HCT116 (cell line): ENCODE results near the gene FGF14. TPM values are rescaled to one million over a fixed set of nuclear protein-coding genes. Genes with fewer than 3 reads are reported as not detected.

Experiments
- ATAC-seq: fragments of 200-7000 bp; cut with Tn5 transposase; 2 replicates; pipeline ENCODE4 v1.9.1; 2020; ENCODE audit warnings: mild to moderate bottlenecking, moderate library complexity
- BruUV-seq: library from RNA; stranded (reverse); fragments of 400-500 nt; replicated peaks from 2 replicates; lab custom pipeline; 2021; lab: Mats Ljungman, UMichigan
- CTCF ChIA-PET: fragments of 300-600 bp; sonication (Branson Sonifier 250); formaldehyde crosslinking; loops from one replicate; lab custom pipeline; 2021; ENCODE audit warnings: antibody characterized with exemption; lab: Charles Lee
- POLR2A ChIA-PET: fragments of 300-600, 350-600 bp; sonication (Branson Sonifier 250); formaldehyde crosslinking; loops from one replicate; lab custom pipeline; 2021; ENCODE audit warnings: antibody characterized with exemption; lab: Charles Lee
- RAD21 ChIA-PET, 2 experiments: fragments of 300-600 bp; sonication (Branson Sonifier 250); formaldehyde crosslinking; loops; one replicate each; lab custom pipeline; 2023; ENCODE audit warnings: low total read pairs in 2 of 2; ENCODE audit not compliant: uncharacterized antibody in 2 of 2, unreplicated experiment in 2 of 2, low non-redundant PET in 1 of 2; lab: Charles Lee
- DNase-seq: peaks from one replicate; pipeline ENCODE4 v3.0.0-alpha.2; 2010; ENCODE audit warnings: low read depth, low spot score
- H2AFZ ChIP-seq: fragments of 200-600 bp; shearing (Covaris generic), sonication (generic); 2 replicates; pipeline ENCODE4 v1.6.1; 2017; ENCODE audit warnings: low read depth, mixed run types, mixed read lengths, antibody characterized with exemption, low read length; ENCODE audit not compliant: poor library complexity, severe bottlenecking
- H3K27ac ChIP-seq: 2 replicates; pipeline ENCODE4 v1.5.1; 2012; ENCODE audit warnings: low read depth, low read length
- H3K27me3 ChIP-seq: fragments of 200-600 bp; sonication (generic); 2 replicates; pipeline ENCODE4 v1.6.1; 2016; ENCODE audit warnings: mixed run types, low read length, mixed read lengths; ENCODE audit not compliant: insufficient read depth
- H3K36me3 ChIP-seq, 2 experiments: fragments of 200-500 bp in 1 of 2; fragments of 200-600 bp in 1 of 2; sonication (Bioruptor generic) in 1 of 2; sonication (generic) in 1 of 2; 2 replicates each; pipeline versions ENCODE4 v1.5.1 to v1.6.1; 2014 to 2016; ENCODE audit warnings: low read length in 2 of 2, inconsistent platforms in 1 of 2, mixed read lengths in 1 of 2, mixed run types in 1 of 2; ENCODE audit not compliant: insufficient read depth in 2 of 2, control insufficient read depth in 1 of 2
- H3K4me1 ChIP-seq, 2 experiments: fragments of 200-600 bp in 1 of 2; sonication (generic) in 1 of 2; 2 replicates each; pipeline versions ENCODE4 v1.5.1 to v1.6.1; 2012 to 2017; ENCODE audit warnings: low read length in 2 of 2, inconsistent platforms in 1 of 2, mild to moderate bottlenecking in 1 of 2, mixed read lengths in 1 of 2, mixed run types in 1 of 2, moderate library complexity in 1 of 2; ENCODE audit not compliant: insufficient read depth in 2 of 2, control insufficient read depth in 1 of 2
- H3K4me2 ChIP-seq: fragments of 200-600 bp; sonication (generic); 2 replicates; pipeline ENCODE4 v1.6.1; 2017; ENCODE audit warnings: mixed run types, low read length, mixed read lengths
- H3K4me3 ChIP-seq, 2 experiments: fragments of 200-600 bp in 1 of 2; sonication (generic) in 1 of 2; replicated peaks in 1 of 2; 2 replicates each; pipeline ENCODE4 v1.5.1; 2011 to 2016; ENCODE audit warnings: low read length in 2 of 2, control low read depth in 1 of 2, low read depth in 1 of 2, mild to moderate bottlenecking in 1 of 2, mixed read lengths in 1 of 2, mixed run types in 1 of 2
- H3K79me2 ChIP-seq: fragments of 200-600 bp; sonication (generic); 2 replicates; pipeline ENCODE4 v1.6.1; 2017; ENCODE audit warnings: mild to moderate bottlenecking, mixed run types, low read length, moderate library complexity, mixed read lengths; ENCODE audit not compliant: insufficient read depth
- H3K9ac ChIP-seq: fragments of 200-600 bp; sonication (generic); 2 replicates; pipeline ENCODE4 v1.6.1; 2016; ENCODE audit warnings: low read length, mixed read lengths
- H3K9me2 ChIP-seq: fragments of 200-600 bp; sonication (generic), shearing (Covaris generic); 2 replicates; pipeline ENCODE4 v1.6.1; 2017; ENCODE audit warnings: mixed run types, mild to moderate bottlenecking, moderate library complexity; ENCODE audit not compliant: insufficient read depth
- H3K9me3 ChIP-seq, 2 experiments: fragments of 200-500 bp in 1 of 2; fragments of 200-600 bp in 1 of 2; sonication (Bioruptor generic) in 1 of 2; sonication (generic) in 1 of 2; 2 replicates each; pipeline ENCODE4 v1.6.1; 2014 to 2017; ENCODE audit warnings: low read length in 2 of 2, mixed read lengths in 2 of 2, inconsistent platforms in 1 of 2, low read depth in 1 of 2, mild to moderate bottlenecking in 1 of 2, mixed run types in 1 of 2, moderate library complexity in 1 of 2; ENCODE audit not compliant: control insufficient read depth in 1 of 2, insufficient read depth in 1 of 2
- H4K20me1 ChIP-seq: fragments of 200-600 bp; sonication (generic), shearing (Covaris generic); 2 replicates; pipeline ENCODE4 v1.6.1; 2017; ENCODE audit warnings: mixed run types, mild to moderate bottlenecking, moderate library complexity; ENCODE audit not compliant: insufficient read depth
- CBX3 ChIP-seq: IDR thresholded peaks from 2 replicates; pipeline ENCODE4 v1.6.1; 2012; ENCODE audit warnings: low read depth
- EGR1 ChIP-seq: IDR thresholded peaks from 2 replicates; pipeline ENCODE4 v1.6.1; 2012; ENCODE audit warnings: low read depth
- ELF1 ChIP-seq: IDR thresholded peaks from 2 replicates; pipeline ENCODE4 v1.6.1; 2012; ENCODE audit warnings: low read depth, borderline replicate concordance
- EZH2 ChIP-seq: fragments of 200-600 bp; sonication (generic); IDR thresholded peaks from 2 replicates; pipeline ENCODE4 v1.6.1; 2017; ENCODE audit warnings: antibody characterized with exemption, mixed run types
- EZH2phosphoT487 ChIP-seq: fragments of 200-600 bp; IDR thresholded peaks from 2 replicates; pipeline ENCODE4 v1.6.1; 2018; ENCODE audit warnings: antibody characterized with exemption, borderline replicate concordance
- FOSL1 ChIP-seq: IDR thresholded peaks from 2 replicates; pipeline ENCODE4 v1.6.1; 2012; ENCODE audit warnings: low read depth
- POLR2A ChIP-seq: IDR thresholded peaks from 2 replicates; pipeline ENCODE4 v1.7.0; 2011; ENCODE audit warnings: borderline replicate concordance; ENCODE audit not compliant: insufficient read depth, insufficient read length; ENCODE audit errors: extremely low read depth
- POLR2AphosphoS5 ChIP-seq: IDR thresholded peaks from 2 replicates; pipeline ENCODE4 v1.6.1; 2011; ENCODE audit warnings: mild to moderate bottlenecking, low read depth, low read length, moderate library complexity
- RAD21 ChIP-seq: IDR thresholded peaks from 2 replicates; pipeline ENCODE4 v1.6.1; 2012; ENCODE audit warnings: low read depth, mild to moderate bottlenecking
- SIN3A ChIP-seq: IDR thresholded peaks from 2 replicates; pipeline ENCODE4 v1.6.1; 2012; ENCODE audit warnings: low read depth
- YY1 ChIP-seq: IDR thresholded peaks from 2 replicates; pipeline ENCODE4 v1.6.1; 2011; ENCODE audit warnings: low read length, low read depth, moderate library complexity, mild to moderate bottlenecking; ENCODE audit not compliant: insufficient replicate concordance; ENCODE audit errors: extremely low read depth
- ZFX ChIP-seq: fragments of 450-650 bp; IDR thresholded peaks from 2 replicates; pipeline ENCODE4 v1.6.1; 2017
- ZNF274 ChIP-seq: fragments of 200-500 bp; sonication (Bioruptor generic); IDR thresholded peaks from 2 replicates; pipeline ENCODE4 v1.6.1; 2014; ENCODE audit warnings: mild to moderate bottlenecking, low read depth, low read length, inconsistent platforms
- intact Hi-C: fragments of 100-400 bp; cut with micrococcal nuclease; formaldehyde crosslinking; loops from 2 replicates; pipeline ENCODE4 v1.10.0; 2022
- total RNA-seq: library from RNA; stranded (reverse); gene quantifications from one replicate; pipeline ENCODE4 v1.2.1, GENCODE V29; 2021; ENCODE audit not compliant: unreplicated experiment
- TF ChIP-seq, protein P1 (sequence below): IDR thresholded peaks from 2 replicates; pipeline ENCODE4 v1.6.1; 2012; ENCODE audit warnings: low read depth
- TF ChIP-seq, protein P2 (sequence below): IDR thresholded peaks from 2 replicates; pipeline ENCODE4 v1.6.1; 2012

Gene FGF14
- total RNA-seq, 1 experiment from 2014 or later = not detected

DNA sequence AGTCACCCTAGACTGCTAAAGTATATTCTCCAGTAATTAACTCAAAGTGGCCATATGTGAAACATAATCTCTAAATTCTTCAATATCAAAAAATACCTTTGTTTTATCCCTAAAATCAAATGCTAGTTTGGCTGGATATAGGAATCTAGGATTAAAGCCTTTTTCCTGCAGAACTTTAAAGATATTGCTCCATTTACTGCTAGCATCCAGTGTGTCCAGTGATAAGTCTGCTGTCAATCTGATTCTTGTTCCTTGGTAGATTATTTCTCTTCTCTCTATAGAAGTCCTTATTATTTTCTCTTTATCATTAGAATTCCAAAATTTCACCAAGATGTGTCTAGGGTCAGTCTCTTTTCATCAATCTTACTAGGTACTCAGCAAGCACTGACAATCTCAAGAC is 384.6 kb downstream of the FGF14 start:
- Histone ChIP-seq H3K79me2 (no peaks in the 10 kb centered on the region), H3K9ac (no peak overlapping the region), H3K4me1 (no peaks in the 10 kb centered on the region), H3K36me3 (no peaks in the 10 kb centered on the region), H3K27ac (no peak overlapping the region), H3K4me3 (no peak overlapping the region), H3K9me3 (peaks cover 6 to 22% of the 10 kb centered on the region in 2 experiments; a peak in 2 of 4 replicates), H2AFZ (no peak overlapping the region), H4K20me1 (no peaks in the 10 kb centered on the region), H3K9me2 (no peaks in the 10 kb centered on the region), H3K4me2 (no peak overlapping the region), H3K27me3 (no peaks in the 10 kb centered on the region)
- BruUV-seq = no TSS peak
- ATAC-seq = no peak
- CTCF ChIA-PET = no interaction called here
- DNase-seq = no peak
- RAD21 ChIA-PET = no interaction called here
- POLR2A ChIA-PET = no interaction called here
- intact Hi-C loops = no loop called here
- TF ChIP-seq, protein P1, sequence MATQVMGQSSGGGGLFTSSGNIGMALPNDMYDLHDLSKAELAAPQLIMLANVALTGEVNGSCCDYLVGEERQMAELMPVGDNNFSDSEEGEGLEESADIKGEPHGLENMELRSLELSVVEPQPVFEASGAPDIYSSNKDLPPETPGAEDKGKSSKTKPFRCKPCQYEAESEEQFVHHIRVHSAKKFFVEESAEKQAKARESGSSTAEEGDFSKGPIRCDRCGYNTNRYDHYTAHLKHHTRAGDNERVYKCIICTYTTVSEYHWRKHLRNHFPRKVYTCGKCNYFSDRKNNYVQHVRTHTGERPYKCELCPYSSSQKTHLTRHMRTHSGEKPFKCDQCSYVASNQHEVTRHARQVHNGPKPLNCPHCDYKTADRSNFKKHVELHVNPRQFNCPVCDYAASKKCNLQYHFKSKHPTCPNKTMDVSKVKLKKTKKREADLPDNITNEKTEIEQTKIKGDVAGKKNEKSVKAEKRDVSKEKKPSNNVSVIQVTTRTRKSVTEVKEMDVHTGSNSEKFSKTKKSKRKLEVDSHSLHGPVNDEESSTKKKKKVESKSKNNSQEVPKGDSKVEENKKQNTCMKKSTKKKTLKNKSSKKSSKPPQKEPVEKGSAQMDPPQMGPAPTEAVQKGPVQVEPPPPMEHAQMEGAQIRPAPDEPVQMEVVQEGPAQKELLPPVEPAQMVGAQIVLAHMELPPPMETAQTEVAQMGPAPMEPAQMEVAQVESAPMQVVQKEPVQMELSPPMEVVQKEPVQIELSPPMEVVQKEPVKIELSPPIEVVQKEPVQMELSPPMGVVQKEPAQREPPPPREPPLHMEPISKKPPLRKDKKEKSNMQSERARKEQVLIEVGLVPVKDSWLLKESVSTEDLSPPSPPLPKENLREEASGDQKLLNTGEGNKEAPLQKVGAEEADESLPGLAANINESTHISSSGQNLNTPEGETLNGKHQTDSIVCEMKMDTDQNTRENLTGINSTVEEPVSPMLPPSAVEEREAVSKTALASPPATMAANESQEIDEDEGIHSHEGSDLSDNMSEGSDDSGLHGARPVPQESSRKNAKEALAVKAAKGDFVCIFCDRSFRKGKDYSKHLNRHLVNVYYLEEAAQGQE = no peak
- TF ChIP-seq, protein P2, sequence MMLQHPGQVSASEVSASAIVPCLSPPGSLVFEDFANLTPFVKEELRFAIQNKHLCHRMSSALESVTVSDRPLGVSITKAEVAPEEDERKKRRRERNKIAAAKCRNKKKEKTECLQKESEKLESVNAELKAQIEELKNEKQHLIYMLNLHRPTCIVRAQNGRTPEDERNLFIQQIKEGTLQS = no peak
- no peak for TF ChIP-seq ZFX
- TF ChIP-seq CBX3 = no peak
- no peak for TF ChIP-seq ELF1
- no peak for TF ChIP-seq YY1
- no peak for TF ChIP-seq EGR1
- no peak for TF ChIP-seq RAD21
- TF ChIP-seq SIN3A = no peak
- TF ChIP-seq POLR2AphosphoS5 = no peak
- TF ChIP-seq EZH2phosphoT487 = no peak
- TF ChIP-seq FOSL1 = no peak
- no peak for TF ChIP-seq EZH2
- no peak for TF ChIP-seq POLR2A
- TF ChIP-seq ZNF274 = no peak
